Neural crest cell (in vitro differentiated cells): ENCODE results near the gene MARCHF9. TPM values are rescaled to one million over a fixed set of nuclear protein-coding genes. Genes with fewer than 3 reads are reported as not detected.
A peak's percentile ranks its signal among the peaks of the same experiment; 100 is the strongest.

Experiments used
- DNase-seq: peaks from one replicate; pipeline ENCODE4 v3.0.0; 2021; ENCODE audit warnings: low read depth, mixed read lengths, low spot score
- H3K27ac Mint-ChIP-seq: one replicate; pipeline ENCODE4 v1.8.0; 2021; ENCODE audit warnings: mild to moderate bottlenecking, mixed read lengths; ENCODE audit not compliant: unreplicated experiment
- H3K27me3 Mint-ChIP-seq: 2 replicates; pipeline ENCODE4 v1.8.0; 2021; ENCODE audit warnings: low read depth, mild to moderate bottlenecking, mixed read lengths
- H3K36me3 Mint-ChIP-seq: 2 replicates; pipeline ENCODE4 v1.8.0; 2021; ENCODE audit warnings: low read depth, mild to moderate bottlenecking, mixed read lengths
- H3K4me1 Mint-ChIP-seq: 2 replicates; pipeline ENCODE4 v1.8.0; 2021; ENCODE audit warnings: mixed read lengths
- H3K4me3 Mint-ChIP-seq: one replicate; pipeline ENCODE4 v1.8.0; 2021; ENCODE audit warnings: mild to moderate bottlenecking, mixed read lengths
- H3K9me3 Mint-ChIP-seq: 2 replicates; pipeline ENCODE4 v1.8.0; 2021; ENCODE audit warnings: mixed read lengths
- CTCF ChIP-seq: fragments of 200-600 bp; sonication (generic); conservative IDR thresholded peaks from 2 replicates; pipeline ENCODE4 v1.5.0; 2021; ENCODE audit warnings: antibody characterized with exemption, mild to moderate bottlenecking
- total RNA-seq: library from RNA; stranded (reverse); gene quantifications from 2 replicates; pipeline ENCODE4 v1.2.1, GENCODE V29; 2021

MARCHF9 gene
- total RNA-seq, 1 donor from 2014 or later: 18.8 TPM

- Mint-ChIP-seq H3K27me3 (peaks cover 76% of the 10 kb centered on the region), H3K27ac (no peak within 1 kb of the TSS), H3K9me3 (no peaks in the 10 kb centered on the region), H3K4me1 (peaks cover 19% of the 10 kb centered on the region), H3K36me3 (peaks cover 10% of the 10 kb centered on the region), H3K4me3 (peak within 1 kb of the TSS; percentile 73)
- no peak for DNase-seq
- TF ChIP-seq CTCF: no peak
These were observed 11.8 kb downstream of the MARCHF9 start, which contains the start of gene CYP27B1 for GRCh38 chr12:57766464-57767304. Gene CYP27B1, minus strand, starts transcription at chr12:57767078. Its CDS starts 37 bp downstream, at chr12:57767041.

DNA sequence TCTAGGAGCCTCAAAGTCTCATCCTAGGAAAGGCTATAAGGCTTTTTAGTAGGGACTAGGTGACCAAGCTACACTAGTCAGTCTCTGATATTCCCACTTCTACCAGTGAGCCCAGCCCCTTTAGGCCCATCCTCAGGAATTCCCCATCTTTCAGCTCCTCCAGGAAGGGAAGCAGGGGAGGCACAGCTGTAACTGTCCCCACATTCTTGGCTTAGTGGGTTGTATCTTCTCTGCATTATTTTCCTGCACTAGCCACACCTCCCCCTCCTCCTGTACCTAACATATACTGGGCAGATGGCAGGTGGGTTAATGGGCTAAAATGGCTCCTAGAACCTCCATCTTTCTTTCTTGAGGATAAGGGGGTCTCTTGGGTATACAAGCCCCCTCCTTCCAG, 12.4 kb downstream of the MARCHF9 start:
- Mint-ChIP-seq H3K27me3 (peaks cover 73% of the 10 kb centered on the region), H3K4me3 (no peak overlapping the region), H3K27ac (no peak overlapping the region)

GRCh38 chr12:57767876-57768275, 13.0 kb downstream of the MARCHF9 start:
- H3K27ac Mint-ChIP-seq: no peak overlapping the region
- no peak for DNase-seq
- no peaks in the 10 kb centered on the region for H3K9me3 Mint-ChIP-seq
- peaks cover 10% of the 10 kb centered on the region for H3K36me3 Mint-ChIP-seq
- peaks cover 67% of the 10 kb centered on the region for H3K27me3 Mint-ChIP-seq
- peaks cover 24% of the 10 kb centered on the region for H3K4me1 Mint-ChIP-seq
- no peak for TF ChIP-seq CTCF
- no peak overlapping the region for H3K4me3 Mint-ChIP-seq

More for the DNA sequence above, 12.4 kb downstream of the MARCHF9 start:
- peaks cover 10% of the 10 kb centered on the region for H3K36me3 Mint-ChIP-seq
- peaks cover 22% of the 10 kb centered on the region for H3K4me1 Mint-ChIP-seq
- TF ChIP-seq CTCF: no peak
- DNase-seq: no peak
- H3K9me3 Mint-ChIP-seq: no peaks in the 10 kb centered on the region

GRCh38 chr12:57769594-57769993, 14.7 kb downstream of the MARCHF9 start:
- Mint-ChIP-seq H3K36me3 (peaks cover 10% of the 10 kb centered on the region), H3K4me1 (peaks cover 27% of the 10 kb centered on the region), H3K9me3 (no peaks in the 10 kb centered on the region), H3K4me3 (peak overlapping the region; percentile 58), H3K27me3 (peaks cover 50% of the 10 kb centered on the region), H3K27ac (no peak overlapping the region)
- no peak for TF ChIP-seq CTCF
- DNase-seq: no peak

GRCh38 chr12:57770734-57771133, 15.8 kb downstream of the MARCHF9 start:
- Mint-ChIP-seq H3K27ac (no peak overlapping the region), H3K36me3 (peaks cover 12% of the 10 kb centered on the region), H3K27me3 (peaks cover 38% of the 10 kb centered on the region), H3K9me3 (no peaks in the 10 kb centered on the region), H3K4me1 (peaks cover 29% of the 10 kb centered on the region), H3K4me3 (peak overlapping the region; percentile 66)
- no peak for DNase-seq
- no peak for TF ChIP-seq CTCF
